Kidney (tissue), 14 donors: ENCODE data around the gene HMBS. TPM values are rescaled to one million over a fixed set of nuclear protein-coding genes. Genes with fewer than 3 reads are reported as not detected.

Experiments
- DNase-seq, 5 donors: peaks; one replicate each; pipeline ENCODE4 v3.0.0-alpha.2; 2013 to 2020
- FAIRE-seq: peaks from 2 replicates; lab custom pipeline; 2012; peaks lifted over from hg19 to GRCh38; lab: Jason Lieb, UNC
- H3K27ac ChIP-seq, 2 donors: one replicate each; pipeline ENCODE4 v1.7.0; 2013; ENCODE audit warnings: low read depth in 2 of 2, low read length in 2 of 2, inconsistent platforms in 1 of 2
- H3K27me3 ChIP-seq: one replicate; pipeline ENCODE4 v1.7.1; 2013; ENCODE audit warnings: low read length, inconsistent platforms; ENCODE audit not compliant: control insufficient read depth, insufficient read depth
- H3K36me3 ChIP-seq, 3 donors: one replicate each; pipeline versions ENCODE4 v1.7.0 to v1.7.1; 2013; ENCODE audit warnings: low read length in 3 of 3, control low read depth in 1 of 3, inconsistent platforms in 1 of 3; ENCODE audit not compliant: insufficient read depth in 3 of 3, control insufficient read depth in 2 of 3
- H3K4me1 ChIP-seq, 3 donors: one replicate each; pipeline versions ENCODE4 v1.7.0 to v1.7.1; 2013; ENCODE audit warnings: low read length in 3 of 3, inconsistent platforms in 1 of 3, low read depth in 1 of 3; ENCODE audit not compliant: control insufficient read depth in 2 of 3, insufficient read depth in 2 of 3
- H3K4me3 ChIP-seq, 3 donors: one replicate each; pipeline versions ENCODE4 v1.7.0 to v1.8.1; 2013; ENCODE audit warnings: low read length in 3 of 3, control low read depth in 1 of 3, inconsistent platforms in 1 of 3
- H3K9ac ChIP-seq, 3 donors: one replicate each; pipeline versions ENCODE4 v1.7.0 to v1.7.1; 2013; ENCODE audit warnings: low read length in 3 of 3, control low read depth in 1 of 3, inconsistent platforms in 1 of 3
- H3K9me3 ChIP-seq, 3 donors: one replicate each; pipeline versions ENCODE4 v1.7.0 to v1.7.1; 2013; ENCODE audit warnings: low read length in 3 of 3, control low read depth in 1 of 3, inconsistent platforms in 1 of 3; ENCODE audit not compliant: control insufficient read depth in 2 of 3, insufficient read depth in 1 of 3
- CTCF ChIP-seq: IDR thresholded peaks from 3 replicates; pipeline ENCODE4 v1.5.1; 2012; ENCODE audit warnings: mild to moderate bottlenecking, moderate library complexity, borderline replicate concordance; ENCODE audit not compliant: insufficient read depth; ENCODE audit errors: extremely low read depth
- intact Hi-C: fragments of 100-400 bp; cut with DNase I; formaldehyde crosslinking; loops from one replicate; pipeline ENCODE4 v1.11.1; 2022
- polyA plus RNA-seq: library from polyadenylated mRNA; stranded (reverse); fragments of 350-450 nt; fragmentation: Illumina TruSeq; extraction: RNeasy Lipid Tissue Mini Kit (QIAGEN cat#74804); gene quantifications from one replicate; pipeline ENCODE4 v1.2.3, GENCODE V29; 2014; ENCODE audit warnings: low read depth, low replicate concordance; ENCODE audit not compliant: insufficient read depth
- total RNA-seq: library from RNA; stranded (reverse); fragmentation: NEBNext Ultra II Directional; extraction: Animal tissue kit (Norgen Biotek cat#: 25700); gene quantifications from one replicate; pipeline ENCODE4 v1.2.1, GENCODE V29; 2021
- donor health status: control.
- donor health status: control.
- donor health status: control.
- donor health status: control.
- donor health status: control.
- donor health status: DM: yes; HTN: yes; CAD: no.
- donor health status: Normal renal cell carcinoma (clear cell type).

Gene HMBS
- total and polyA plus RNA-seq, 2 donors from 2014 or later, result 16.7 to 32.3 TPM

GRCh38 chr11:119113716-119114115 is 29.0 kb downstream of the HMBS start:
- no peak for TF ChIP-seq CTCF
- H3K36me3 ChIP-seq, result peaks cover 0 to 28% (median 22%) of the 10 kb centered on the region in 3 donors
- intact Hi-C loops, result no loop called here

GRCh38 chr11:119114351-119114750 is 29.7 kb downstream of the HMBS start:
- H3K4me1 ChIP-seq, result peaks cover 0 to 12% (median 4%) of the 10 kb centered on the region in 3 donors
- no peaks in the 10 kb centered on the region for H3K27me3 ChIP-seq
- no peak overlapping the region for H3K9ac ChIP-seq
- TF ChIP-seq CTCF, result no peak
- no peaks in the 10 kb centered on the region for H3K9me3 ChIP-seq
- DNase-seq (no peak), FAIRE-seq (no peak)
- H3K4me3 ChIP-seq, result no peak overlapping the region
- H3K27ac ChIP-seq, result no peak overlapping the region
- intact Hi-C loops, result no loop called here
- H3K36me3 ChIP-seq, result peaks cover 0 to 28% (median 22%) of the 10 kb centered on the region in 3 donors

More at GRCh38 chr11:119113716-119114115, 29.0 kb downstream of the HMBS start:
- FAIRE-seq (no peak), DNase-seq (no peak)
- Histone ChIP-seq H3K4me1 (peaks cover 0 to 19% (median 8%) of the 10 kb centered on the region in 3 donors), H3K27ac (no peak overlapping the region), H3K27me3 (no peaks in the 10 kb centered on the region), H3K4me3 (no peak overlapping the region), H3K9me3 (no peaks in the 10 kb centered on the region), H3K9ac (no peak overlapping the region)

DNA sequence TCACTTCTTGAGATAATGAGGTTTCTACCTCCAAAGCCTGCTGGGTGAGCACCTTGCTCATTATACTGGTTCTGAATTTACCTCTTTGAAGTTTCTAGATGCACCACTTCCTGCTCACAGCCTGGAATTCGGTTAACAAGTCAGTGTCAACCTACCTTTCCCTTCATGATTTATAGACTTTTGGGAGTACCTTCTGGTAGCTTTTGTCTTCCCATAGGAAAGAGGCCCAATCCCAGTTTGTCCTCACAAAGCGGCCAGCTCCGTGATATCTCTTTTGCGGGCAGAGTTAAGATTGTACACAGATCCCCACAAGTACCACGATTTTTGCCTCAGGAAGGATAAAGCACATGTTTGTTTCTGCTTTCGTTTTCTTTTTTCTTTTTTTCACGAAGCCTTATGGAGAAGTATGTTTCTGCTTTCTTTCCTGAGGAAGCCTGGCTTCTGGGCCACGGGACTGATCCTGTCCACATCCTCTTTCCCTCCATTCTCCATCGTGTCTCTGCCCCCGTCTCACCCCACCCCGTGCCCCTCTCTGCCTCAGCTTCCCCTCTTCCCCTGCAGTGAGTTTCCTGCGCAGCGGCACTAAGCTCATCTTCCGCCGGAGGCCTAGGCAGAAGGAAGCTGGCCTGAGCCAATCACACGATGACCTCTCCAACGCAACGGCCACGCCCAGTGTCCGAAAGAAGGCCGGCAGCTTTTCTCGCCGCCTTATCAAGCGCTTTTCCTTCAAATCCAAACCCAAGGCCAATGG is 31.0 kb downstream of the HMBS start:
- peaks cover 2 to 6% (median 3%) of the 10 kb centered on the region in 3 donors for H3K4me1 ChIP-seq
- FAIRE-seq, result no peak
- intact Hi-C loops, result no loop called here
- TF ChIP-seq CTCF, result no peak
- no peak overlapping the region for H3K27ac ChIP-seq
- DNase-seq, result peak in 1 of 5 donors; percentile 81
- H3K9me3 ChIP-seq, result no peaks in the 10 kb centered on the region
- no peaks in the 10 kb centered on the region for H3K27me3 ChIP-seq
- H3K9ac ChIP-seq, result no peak overlapping the region
- H3K4me3 ChIP-seq, result no peak overlapping the region
- peaks cover 0 to 28% (median 22%) of the 10 kb centered on the region in 3 donors for H3K36me3 ChIP-seq
